Measurements from ENCODE around the gene LAMP5.

Gene LAMP5

DNA sequence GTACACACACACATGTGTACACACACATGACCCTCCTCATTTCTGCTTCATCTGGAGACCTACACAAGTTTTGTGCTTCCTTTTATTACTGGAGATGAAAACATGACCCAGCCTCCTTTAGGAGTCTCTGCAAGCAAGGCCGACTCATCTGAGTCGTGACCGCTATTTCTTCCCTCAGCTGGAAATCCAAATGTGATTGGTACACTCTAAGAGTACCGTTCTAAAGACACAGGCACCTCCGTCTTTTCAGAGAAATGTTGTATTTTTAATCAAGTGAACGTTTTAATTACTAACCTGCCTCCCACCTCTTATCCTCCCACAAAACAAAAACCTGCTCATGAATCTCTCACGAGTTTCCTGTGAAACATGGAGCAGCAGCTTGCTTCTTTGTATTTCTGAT lies 63.0 kb downstream of the LAMP5 start:
- no peak for TF ChIP-seq CTCF (IDR thresholded peaks at IDR 0.05)
- DNase-seq (ENCODE audit: low spot score): no peak
- no peak overlapping the region for H3K4me3 ChIP-seq
- H3K27ac ChIP-seq: no peak overlapping the region

- H3K27ac ChIP-seq: no peak overlapping the region
- no peak for TF ChIP-seq CTCF (IDR thresholded peaks at IDR 0.05)
- DNase-seq (ENCODE audit: low spot score): no peak
- no peak overlapping the region for H3K4me3 ChIP-seq
These were observed 64.2 kb downstream of the LAMP5 start for GRCh38 chr20:9578594-9578993.
